ENCODE results near the gene FARP1. TPM values are rescaled to one million over a fixed set of nuclear protein-coding genes. Genes with fewer than 3 reads are reported as not detected.

FARP1 gene
- total RNA-seq, 1 experiment from 2014 or later: 96.6 TPM

DNA sequence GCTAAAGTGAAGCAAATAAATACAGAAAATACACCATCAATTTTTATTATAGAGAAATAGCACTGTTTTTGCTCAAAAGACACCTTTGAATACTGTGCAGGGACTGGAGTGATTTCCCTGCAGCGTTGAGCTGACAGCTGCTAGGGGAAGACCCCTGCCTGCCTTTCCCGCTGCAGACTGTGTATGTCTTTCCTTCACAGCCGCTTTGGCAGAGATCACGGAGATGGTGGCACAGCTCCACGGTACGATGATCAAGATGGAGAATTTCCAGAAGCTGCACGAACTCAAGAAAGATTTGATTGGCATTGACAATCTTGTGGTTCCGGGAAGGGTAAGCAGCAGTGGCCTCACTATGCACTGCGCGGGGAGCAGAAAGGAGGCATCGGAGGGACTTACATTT, 292.5 kb downstream of the FARP1 start:
- CTCF ChIA-PET: interaction anchor here (0.7 to 1.0 kb wide), 3 partner anchors 10 to 238 kb away, joined by 3 to 4 read pairs (median 3); no protein-coding TSS in a partner anchor
- TF ChIP-seq, protein P1, sequence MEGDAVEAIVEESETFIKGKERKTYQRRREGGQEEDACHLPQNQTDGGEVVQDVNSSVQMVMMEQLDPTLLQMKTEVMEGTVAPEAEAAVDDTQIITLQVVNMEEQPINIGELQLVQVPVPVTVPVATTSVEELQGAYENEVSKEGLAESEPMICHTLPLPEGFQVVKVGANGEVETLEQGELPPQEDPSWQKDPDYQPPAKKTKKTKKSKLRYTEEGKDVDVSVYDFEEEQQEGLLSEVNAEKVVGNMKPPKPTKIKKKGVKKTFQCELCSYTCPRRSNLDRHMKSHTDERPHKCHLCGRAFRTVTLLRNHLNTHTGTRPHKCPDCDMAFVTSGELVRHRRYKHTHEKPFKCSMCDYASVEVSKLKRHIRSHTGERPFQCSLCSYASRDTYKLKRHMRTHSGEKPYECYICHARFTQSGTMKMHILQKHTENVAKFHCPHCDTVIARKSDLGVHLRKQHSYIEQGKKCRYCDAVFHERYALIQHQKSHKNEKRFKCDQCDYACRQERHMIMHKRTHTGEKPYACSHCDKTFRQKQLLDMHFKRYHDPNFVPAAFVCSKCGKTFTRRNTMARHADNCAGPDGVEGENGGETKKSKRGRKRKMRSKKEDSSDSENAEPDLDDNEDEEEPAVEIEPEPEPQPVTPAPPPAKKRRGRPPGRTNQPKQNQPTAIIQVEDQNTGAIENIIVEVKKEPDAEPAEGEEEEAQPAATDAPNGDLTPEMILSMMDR (IDR thresholded peaks at IDR 0.05): no peak
- TF ChIP-seq, protein P2, sequence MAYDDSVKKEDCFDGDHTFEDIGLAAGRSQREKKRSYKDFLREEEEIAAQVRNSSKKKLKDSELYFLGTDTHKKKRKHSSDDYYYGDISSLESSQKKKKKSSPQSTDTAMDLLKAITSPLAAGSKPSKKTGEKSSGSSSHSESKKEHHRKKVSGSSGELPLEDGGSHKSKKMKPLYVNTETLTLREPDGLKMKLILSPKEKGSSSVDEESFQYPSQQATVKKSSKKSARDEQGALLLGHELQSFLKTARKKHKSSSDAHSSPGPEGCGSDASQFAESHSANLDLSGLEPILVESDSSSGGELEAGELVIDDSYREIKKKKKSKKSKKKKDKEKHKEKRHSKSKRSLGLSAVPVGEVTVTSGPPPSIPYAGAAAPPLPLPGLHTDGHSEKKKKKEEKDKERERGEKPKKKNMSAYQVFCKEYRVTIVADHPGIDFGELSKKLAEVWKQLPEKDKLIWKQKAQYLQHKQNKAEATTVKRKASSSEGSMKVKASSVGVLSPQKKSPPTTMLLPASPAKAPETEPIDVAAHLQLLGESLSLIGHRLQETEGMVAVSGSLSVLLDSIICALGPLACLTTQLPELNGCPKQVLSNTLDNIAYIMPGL (CRISPR knock-in tag; IDR thresholded peaks at IDR 0.05): no peak
- TF ChIP-seq MXD4 (CRISPR knock-in tag; IDR thresholded peaks at IDR 0.05; ENCODE audit: borderline replicate concordance): no peak
- TF ChIP-seq, protein P3, sequence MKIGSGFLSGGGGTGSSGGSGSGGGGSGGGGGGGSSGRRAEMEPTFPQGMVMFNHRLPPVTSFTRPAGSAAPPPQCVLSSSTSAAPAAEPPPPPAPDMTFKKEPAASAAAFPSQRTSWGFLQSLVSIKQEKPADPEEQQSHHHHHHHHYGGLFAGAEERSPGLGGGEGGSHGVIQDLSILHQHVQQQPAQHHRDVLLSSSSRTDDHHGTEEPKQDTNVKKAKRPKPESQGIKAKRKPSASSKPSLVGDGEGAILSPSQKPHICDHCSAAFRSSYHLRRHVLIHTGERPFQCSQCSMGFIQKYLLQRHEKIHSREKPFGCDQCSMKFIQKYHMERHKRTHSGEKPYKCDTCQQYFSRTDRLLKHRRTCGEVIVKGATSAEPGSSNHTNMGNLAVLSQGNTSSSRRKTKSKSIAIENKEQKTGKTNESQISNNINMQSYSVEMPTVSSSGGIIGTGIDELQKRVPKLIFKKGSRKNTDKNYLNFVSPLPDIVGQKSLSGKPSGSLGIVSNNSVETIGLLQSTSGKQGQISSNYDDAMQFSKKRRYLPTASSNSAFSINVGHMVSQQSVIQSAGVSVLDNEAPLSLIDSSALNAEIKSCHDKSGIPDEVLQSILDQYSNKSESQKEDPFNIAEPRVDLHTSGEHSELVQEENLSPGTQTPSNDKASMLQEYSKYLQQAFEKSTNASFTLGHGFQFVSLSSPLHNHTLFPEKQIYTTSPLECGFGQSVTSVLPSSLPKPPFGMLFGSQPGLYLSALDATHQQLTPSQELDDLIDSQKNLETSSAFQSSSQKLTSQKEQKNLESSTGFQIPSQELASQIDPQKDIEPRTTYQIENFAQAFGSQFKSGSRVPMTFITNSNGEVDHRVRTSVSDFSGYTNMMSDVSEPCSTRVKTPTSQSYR (CRISPR knock-in tag; IDR thresholded peaks at IDR 0.05): no peak
- H3K9me3 Mint-ChIP-seq: no peaks in the 10 kb centered on the region
- H3K4me1 Mint-ChIP-seq: peaks cover 5% of the 10 kb centered on the region; the same call in 1 of the 2 replicates
- POLR2A ChIA-PET: no interaction called here
- H3K36me3 Mint-ChIP-seq: peaks cover 6% of the 10 kb centered on the region; the same call in 1 of the 2 replicates
- no peak overlapping the region for H3K27ac Mint-ChIP-seq
- no peak overlapping the region for H3K4me3 Mint-ChIP-seq
- DNase-seq (ENCODE audit: low spot score): no peak
- no peaks in the 10 kb centered on the region for H3K27me3 Mint-ChIP-seq (ENCODE audit: low read depth)
- no peak for ATAC-seq

DNA sequence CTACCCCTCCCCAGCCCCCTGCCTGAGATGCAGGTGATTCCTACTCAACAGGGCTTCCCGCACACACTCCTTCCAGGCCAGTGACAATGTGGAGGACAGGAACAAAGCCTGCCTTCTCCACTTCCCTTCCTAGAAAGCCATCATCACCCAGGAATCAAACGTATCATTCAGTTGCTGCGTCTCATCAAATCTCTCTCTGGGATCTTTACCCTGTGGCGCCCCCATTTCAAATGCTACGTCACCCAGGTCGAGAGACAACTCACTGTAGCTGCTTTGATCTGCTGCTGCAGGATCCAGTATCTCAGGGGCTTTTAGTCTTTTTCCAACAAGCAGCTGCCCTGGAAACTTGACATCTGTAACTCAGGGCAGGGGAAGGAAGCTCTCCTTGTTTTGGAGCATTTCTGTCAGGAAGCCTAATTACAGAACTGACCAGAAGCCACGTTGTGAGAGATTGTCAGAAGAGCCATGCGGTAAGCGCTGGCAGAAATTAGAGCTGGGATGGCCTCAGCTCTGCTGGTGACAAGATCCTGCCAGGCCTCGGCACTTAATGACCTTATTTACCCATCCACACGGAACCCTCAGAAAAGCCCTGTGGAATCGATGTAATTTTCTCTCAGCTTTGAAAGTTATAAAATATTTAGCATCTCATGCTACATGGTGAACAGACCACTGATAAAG, 293.5 kb downstream of the FARP1 start:
- ATAC-seq (no peak), DNase-seq (ENCODE audit: low spot score) (no peak)
- POLR2A ChIA-PET: no interaction called here
- Mint-ChIP-seq H3K4me3 (no peak overlapping the region), H3K36me3 (peaks cover 8% of the 10 kb centered on the region; the same call in 1 of the 2 replicates), H3K27me3 (ENCODE audit: low read depth) (no peaks in the 10 kb centered on the region), H3K4me1 (no peaks in the 10 kb centered on the region), H3K27ac (no peak overlapping the region; the same call in 1 of the 2 replicates), H3K9me3 (no peaks in the 10 kb centered on the region)
- CTCF ChIA-PET: interaction anchor here (0.9 to 2.0 kb wide), 6 partner anchors 9 to 403 kb away, joined by 3 to 9 read pairs (median 6); no protein-coding TSS in a partner anchor
- TF ChIP-seq IRF2 (CRISPR knock-in tag; IDR thresholded peaks at IDR 0.05; ENCODE audit: borderline replicate concordance, low read depth) (no peak), TEAD4 (CRISPR knock-in tag; IDR thresholded peaks at IDR 0.05) (no peak), ZNF263 (CRISPR knock-in tag; IDR thresholded peaks at IDR 0.05; ENCODE audit: low read depth) (no peak), RORB (CRISPR knock-in tag; IDR thresholded peaks at IDR 0.05) (no peak), CREM (CRISPR knock-in tag; IDR thresholded peaks at IDR 0.05) (no peak), NR2C2 (CRISPR knock-in tag; IDR thresholded peaks at IDR 0.05) (no peak), FOXP1 (CRISPR knock-in tag; IDR thresholded peaks at IDR 0.05; ENCODE audit: borderline replicate concordance) (no peak)
- TF ChIP-seq, protein P4, sequence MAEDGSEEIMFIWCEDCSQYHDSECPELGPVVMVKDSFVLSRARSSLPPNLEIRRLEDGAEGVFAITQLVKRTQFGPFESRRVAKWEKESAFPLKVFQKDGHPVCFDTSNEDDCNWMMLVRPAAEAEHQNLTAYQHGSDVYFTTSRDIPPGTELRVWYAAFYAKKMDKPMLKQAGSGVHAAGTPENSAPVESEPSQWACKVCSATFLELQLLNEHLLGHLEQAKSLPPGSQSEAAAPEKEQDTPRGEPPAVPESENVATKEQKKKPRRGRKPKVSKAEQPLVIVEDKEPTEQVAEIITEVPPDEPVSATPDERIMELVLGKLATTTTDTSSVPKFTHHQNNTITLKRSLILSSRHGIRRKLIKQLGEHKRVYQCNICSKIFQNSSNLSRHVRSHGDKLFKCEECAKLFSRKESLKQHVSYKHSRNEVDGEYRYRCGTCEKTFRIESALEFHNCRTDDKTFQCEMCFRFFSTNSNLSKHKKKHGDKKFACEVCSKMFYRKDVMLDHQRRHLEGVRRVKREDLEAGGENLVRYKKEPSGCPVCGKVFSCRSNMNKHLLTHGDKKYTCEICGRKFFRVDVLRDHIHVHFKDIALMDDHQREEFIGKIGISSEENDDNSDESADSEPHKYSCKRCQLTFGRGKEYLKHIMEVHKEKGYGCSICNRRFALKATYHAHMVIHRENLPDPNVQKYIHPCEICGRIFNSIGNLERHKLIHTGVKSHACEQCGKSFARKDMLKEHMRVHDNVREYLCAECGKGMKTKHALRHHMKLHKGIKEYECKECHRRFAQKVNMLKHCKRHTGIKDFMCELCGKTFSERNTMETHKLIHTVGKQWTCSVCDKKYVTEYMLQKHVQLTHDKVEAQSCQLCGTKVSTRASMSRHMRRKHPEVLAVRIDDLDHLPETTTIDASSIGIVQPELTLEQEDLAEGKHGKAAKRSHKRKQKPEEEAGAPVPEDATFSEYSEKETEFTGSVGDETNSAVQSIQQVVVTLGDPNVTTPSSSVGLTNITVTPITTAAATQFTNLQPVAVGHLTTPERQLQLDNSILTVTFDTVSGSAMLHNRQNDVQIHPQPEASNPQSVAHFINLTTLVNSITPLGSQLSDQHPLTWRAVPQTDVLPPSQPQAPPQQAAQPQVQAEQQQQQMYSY (CRISPR knock-in tag; IDR thresholded peaks at IDR 0.05): no peak
- TF ChIP-seq, protein P5, sequence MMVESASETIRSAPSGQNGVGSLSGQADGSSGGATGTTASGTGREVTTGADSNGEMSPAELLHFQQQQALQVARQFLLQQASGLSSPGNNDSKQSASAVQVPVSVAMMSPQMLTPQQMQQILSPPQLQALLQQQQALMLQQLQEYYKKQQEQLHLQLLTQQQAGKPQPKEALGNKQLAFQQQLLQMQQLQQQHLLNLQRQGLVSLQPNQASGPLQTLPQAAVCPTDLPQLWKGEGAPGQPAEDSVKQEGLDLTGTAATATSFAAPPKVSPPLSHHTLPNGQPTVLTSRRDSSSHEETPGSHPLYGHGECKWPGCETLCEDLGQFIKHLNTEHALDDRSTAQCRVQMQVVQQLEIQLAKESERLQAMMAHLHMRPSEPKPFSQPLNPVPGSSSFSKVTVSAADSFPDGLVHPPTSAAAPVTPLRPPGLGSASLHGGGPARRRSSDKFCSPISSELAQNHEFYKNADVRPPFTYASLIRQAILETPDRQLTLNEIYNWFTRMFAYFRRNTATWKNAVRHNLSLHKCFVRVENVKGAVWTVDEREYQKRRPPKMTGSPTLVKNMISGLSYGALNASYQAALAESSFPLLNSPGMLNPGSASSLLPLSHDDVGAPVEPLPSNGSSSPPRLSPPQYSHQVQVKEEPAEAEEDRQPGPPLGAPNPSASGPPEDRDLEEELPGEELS (CRISPR knock-in tag; IDR thresholded peaks at IDR 0.05): no peak

Data from WTC11 (cell line).